Upper lobe of left lung (tissue), 6 donors: ENCODE results near the gene RNF130. TPM values are rescaled to one million over a fixed set of nuclear protein-coding genes. Genes with fewer than 3 reads are reported as not detected.
A peak's percentile ranks its signal among the peaks of the same experiment; 100 is the strongest.

Experiments
- ATAC-seq, 2 donors: fragments of 200-7000 bp; cut with Tn5 transposase; one replicate each; pipeline ENCODE4 v1.9.1; 2022; ENCODE audit warnings: mild to moderate bottlenecking in 2 of 2, moderate library complexity in 2 of 2; ENCODE audit not compliant: low FRiP score in 2 of 2
- DNase-seq, 2 donors: peaks; one replicate each; pipeline ENCODE4 v3.0.0-alpha.2; 2019 to 2020
- H3K27ac ChIP-seq, 4 donors: fragments of 200-600 bp; sonication (generic); one replicate each; pipeline ENCODE4 v1.5.1; 2016 to 2019
- H3K27me3 ChIP-seq, 4 donors: fragments of 200-600 bp; sonication (generic); one replicate each; pipeline ENCODE4 v1.5.1; 2017 to 2019
- H3K36me3 ChIP-seq, 4 donors: fragments of 200-600 bp; sonication (generic); one replicate each; pipeline ENCODE4 v1.5.1; 2016 to 2019
- H3K4me1 ChIP-seq, 4 donors: fragments of 200-600 bp; sonication (generic); one replicate each; pipeline ENCODE4 v1.5.1; 2018 to 2019
- H3K4me3 ChIP-seq, 4 donors: fragments of 200-600 bp; sonication (generic); one replicate each; pipeline ENCODE4 v1.5.1; 2017 to 2019; ENCODE audit warnings: mild to moderate bottlenecking in 2 of 4, moderate library complexity in 1 of 4
- H3K9me3 ChIP-seq, 4 donors: fragments of 200-600 bp; sonication (generic); one replicate each; pipeline ENCODE4 v1.5.1; 2018 to 2019
- CTCF ChIP-seq, 6 experiments: fragments of 450-650 bp in 4 of 6; fragments of 200-600 bp in 2 of 6; sonication (generic) in 2 of 6; IDR thresholded peaks; one replicate each; pipeline ENCODE4 v1.5.1; 2016 to 2019; ENCODE audit warnings: antibody characterized with exemption in 6 of 6
- EP300 ChIP-seq, 4 donors: sonication (generic); formaldehyde crosslinking; IDR thresholded peaks; one replicate each; pipeline ENCODE4 v1.5.1; 2017; ENCODE audit warnings: antibody characterized with exemption in 4 of 4, control low read depth in 2 of 4
- POLR2A ChIP-seq, 4 donors: fragments of 450-650 bp; IDR thresholded peaks; one replicate each; pipeline ENCODE4 v1.5.1; 2016 to 2017; ENCODE audit warnings: antibody characterized with exemption in 4 of 4, mild to moderate bottlenecking in 2 of 4
- POLR2AphosphoS5 ChIP-seq, 2 donors: sonication (generic); formaldehyde crosslinking; IDR thresholded peaks; one replicate each; pipeline ENCODE4 v1.5.1; 2017; ENCODE audit warnings: antibody characterized with exemption in 2 of 2
- WGBS, 2 donors: methylation state at CpG; one replicate each; pipeline ENCODE4 v1.1.5; 2017 to 2018; 5-methylcytosine and 5-hydroxymethylcytosine counted together
- total RNA-seq, 6 donors: library from RNA; depleted of rRNA in 4 of 6; stranded (reverse); fragments of >200 nt in 4 of 6; gene quantifications; one replicate each; pipeline versions ENCODE4 v1.1.0 to v1.2.1, GENCODE V29; 2016 to 2021
- donor health status: DM: no; HTN: no; CAD: no; lungs with moderate emphysema.
- donor health status: DM: no; HTN: yes; CAD: no; lungs with severe emphysema.

Gene RNF130
- total RNA-seq, 6 donors from 2014 or later, result 54.5 to 137 (median 98.2) TPM

GRCh38 chr5:180047667-180048066 is 23.9 kb downstream of the RNF130 start:
- H3K4me1 ChIP-seq, result peaks cover 7 to 27% (median 22%) of the 10 kb centered on the region in 4 donors
- H3K27me3 ChIP-seq, result no peaks in the 10 kb centered on the region
- 36 to 44% methylated on average over 8 of the region's 8 CpGs for WGBS, 2 donors
- no peak overlapping the region for H3K4me3 ChIP-seq
- no peak for TF ChIP-seq POLR2A (IDR thresholded peaks at IDR 0.05)
- no peak for TF ChIP-seq EP300 (IDR thresholded peaks at IDR 0.05)
- no peak for TF ChIP-seq CTCF (IDR thresholded peaks at IDR 0.05)
- no peak for TF ChIP-seq POLR2AphosphoS5 (IDR thresholded peaks at IDR 0.05)
- DNase-seq, result peak in 1 of 2 donors; percentile 54
- peak overlapping the region in 1 of 4 donors; percentile 35 for H3K27ac ChIP-seq
- no peaks in the 10 kb centered on the region for H3K9me3 ChIP-seq
- peak; percentile 46 to 65 for ATAC-seq
- H3K36me3 ChIP-seq, result no peaks in the 10 kb centered on the region

DNA sequence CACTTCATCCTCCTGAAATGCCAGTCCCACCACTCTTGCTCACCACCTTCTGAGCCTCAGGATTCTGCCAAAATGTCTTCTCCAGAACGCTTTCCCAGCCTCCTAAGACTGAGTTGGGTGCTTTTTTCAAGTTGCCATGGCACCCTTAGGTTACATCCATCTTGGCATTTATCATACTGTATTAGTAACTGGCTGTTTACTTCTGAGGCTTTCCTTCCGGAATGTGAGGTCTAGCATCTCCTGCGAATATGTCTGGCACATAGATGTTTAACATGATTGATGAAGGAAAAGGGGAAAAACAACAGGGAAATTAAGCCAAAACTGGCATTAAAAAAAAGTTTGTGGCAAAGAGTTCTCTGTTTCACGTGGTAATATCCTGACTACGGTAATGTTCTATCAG is 24.9 kb downstream of the RNF130 start:
- H3K27ac ChIP-seq, result no peak overlapping the region
- H3K4me3 ChIP-seq, result no peak overlapping the region
- peaks cover 7 to 27% (median 22%) of the 10 kb centered on the region in 4 donors for H3K4me1 ChIP-seq
- ATAC-seq, result no peak
- H3K9me3 ChIP-seq, result no peaks in the 10 kb centered on the region
- no peaks in the 10 kb centered on the region for H3K36me3 ChIP-seq
- H3K27me3 ChIP-seq, result no peaks in the 10 kb centered on the region
- WGBS, 2 donors, result 54 to 59% methylated on average over 5 of the region's 5 CpGs
- no peak for DNase-seq
- TF ChIP-seq CTCF (IDR thresholded peaks at IDR 0.05) (no peak), POLR2A (IDR thresholded peaks at IDR 0.05) (no peak), POLR2AphosphoS5 (IDR thresholded peaks at IDR 0.05) (no peak), EP300 (IDR thresholded peaks at IDR 0.05) (no peak)

DNA sequence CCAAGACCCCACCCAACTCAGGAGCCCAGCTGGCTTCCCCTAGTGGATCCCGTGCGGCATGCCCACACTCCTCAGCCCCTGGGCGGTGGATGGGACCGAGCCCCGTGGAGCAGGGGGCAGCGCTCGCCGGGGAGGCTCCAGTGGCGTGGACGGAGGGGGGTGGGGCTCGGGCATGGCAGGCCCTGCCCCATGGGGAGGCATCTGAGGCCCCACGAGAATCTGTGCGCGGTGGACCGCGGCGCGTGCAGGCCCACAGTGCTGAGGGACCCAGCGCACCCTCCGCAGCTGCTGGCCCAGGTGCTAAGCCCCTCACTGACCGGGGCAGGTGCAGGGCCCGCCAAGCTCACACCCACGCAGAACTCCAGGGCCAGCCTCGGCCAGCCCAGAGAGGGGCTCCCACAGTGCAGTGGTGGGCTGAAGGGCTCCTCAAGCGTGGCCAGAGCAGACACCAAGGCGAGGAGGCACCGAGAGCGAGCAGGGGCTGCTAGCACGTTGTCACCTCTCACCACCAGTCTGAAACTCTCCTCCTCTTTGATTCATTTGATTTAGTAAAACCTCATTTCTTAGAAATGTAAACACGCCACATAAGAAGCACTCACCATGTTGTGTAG is 25.6 kb downstream of the RNF130 start:
- no peaks in the 10 kb centered on the region for H3K36me3 ChIP-seq
- DNase-seq (peak in 1 of 2 donors; percentile 75), ATAC-seq (no peak)
- WGBS, 2 donors, result 92 to 100% methylated on average over 7 to 18 of the region's 30 CpGs
- H3K27me3 ChIP-seq, result no peaks in the 10 kb centered on the region
- peaks cover 7 to 27% (median 22%) of the 10 kb centered on the region in 4 donors for H3K4me1 ChIP-seq
- H3K27ac ChIP-seq, result no peak overlapping the region
- TF ChIP-seq POLR2AphosphoS5 (IDR thresholded peaks at IDR 0.05), result no peak
- no peak for TF ChIP-seq CTCF (IDR thresholded peaks at IDR 0.05)
- no peak for TF ChIP-seq EP300 (IDR thresholded peaks at IDR 0.05)
- no peak for TF ChIP-seq POLR2A (IDR thresholded peaks at IDR 0.05)
- no peak overlapping the region for H3K4me3 ChIP-seq
- no peaks in the 10 kb centered on the region for H3K9me3 ChIP-seq

DNA sequence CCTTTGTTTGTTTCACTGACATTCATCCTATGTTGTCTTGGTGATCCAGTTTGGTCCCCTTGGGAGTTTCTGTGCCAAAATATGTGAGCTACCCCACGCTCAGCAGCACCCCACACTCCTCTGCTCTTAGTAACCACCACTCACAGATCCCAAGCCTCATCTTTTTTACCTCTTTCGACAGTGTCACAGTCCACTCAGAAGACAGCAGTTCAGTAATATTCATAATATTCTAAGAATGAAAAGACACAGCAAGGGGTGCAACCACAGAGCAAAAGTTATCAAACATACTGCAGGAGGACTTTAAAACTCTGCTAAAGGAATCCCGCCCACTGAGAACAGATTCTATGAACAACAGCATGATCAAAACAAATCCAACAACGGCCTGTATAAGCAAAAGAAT is 28.2 kb downstream of the RNF130 start:
- no peak for ATAC-seq
- whole genome bisulfite sequencing, 2 donors, result 83 to 86% methylated on average over 4 of the region's 4 CpGs
- Histone ChIP-seq H3K36me3 (peaks cover 0 to 9% (median 4%) of the 10 kb centered on the region in 4 donors), H3K27ac (no peak overlapping the region), H3K9me3 (no peaks in the 10 kb centered on the region), H3K27me3 (no peaks in the 10 kb centered on the region), H3K4me3 (no peak overlapping the region), H3K4me1 (peaks cover 5 to 17% (median 11%) of the 10 kb centered on the region in 4 donors)
- no peak for DNase-seq
- TF ChIP-seq POLR2AphosphoS5 (IDR thresholded peaks at IDR 0.05) (no peak), EP300 (IDR thresholded peaks at IDR 0.05) (no peak), CTCF (IDR thresholded peaks at IDR 0.05) (no peak), POLR2A (IDR thresholded peaks at IDR 0.05) (no peak)
